HepG2 (cell line): ENCODE data around the gene CYP26A1. TPM values are rescaled to one million over a fixed set of nuclear protein-coding genes. Genes with fewer than 3 reads are reported as not detected.

Experiments
- AKNA ChIP-seq: sonication (generic); formaldehyde crosslinking; IDR thresholded peaks from 2 replicates; pipeline ENCODE4 v1.4.0; 2020; ENCODE audit warnings: missing genetic modification reagents, borderline replicate concordance
- ARID3A ChIP-seq: IDR thresholded peaks from 2 replicates; pipeline ENCODE4 v1.6.1; 2012; ENCODE audit warnings: low read depth, low read length, improper control_type of control experiment
- ARNT ChIP-seq: fragments of 450-650 bp; IDR thresholded peaks from 2 replicates; pipeline ENCODE4 v1.6.1; 2017
- CEBPZ ChIP-seq: IDR thresholded peaks from 2 replicates; pipeline ENCODE4 v1.6.1; 2012; ENCODE audit warnings: low read length, improper control_type of control experiment
- DDIT3 ChIP-seq: sonication (generic); formaldehyde crosslinking; IDR thresholded peaks from 2 replicates; pipeline ENCODE4 v1.4.0; 2020; ENCODE audit warnings: mild to moderate bottlenecking, missing genetic modification reagents
- DRAP1 ChIP-seq: IDR thresholded peaks from 2 replicates; pipeline ENCODE4 v1.6.1; 2016; ENCODE audit warnings: missing genetic modification reagents, missing compliant biosample characterization
- IRF9 ChIP-seq: sonication (generic); formaldehyde crosslinking; IDR thresholded peaks from 2 replicates; pipeline ENCODE4 v1.8.0; 2022; ENCODE audit warnings: missing genetic modification reagents, mild to moderate bottlenecking, borderline replicate concordance
- KLF6 ChIP-seq: IDR thresholded peaks from 2 replicates; pipeline ENCODE4 v1.8.0; 2016; ENCODE audit warnings: missing biosample characterization, missing genetic modification reagents
- RNF219 ChIP-seq: sonication (generic); formaldehyde crosslinking; IDR thresholded peaks from 2 replicates; pipeline ENCODE4 v1.5.0; 2020; ENCODE audit warnings: mild to moderate bottlenecking, missing genetic modification reagents
- SIX4 ChIP-seq: sonication (generic); formaldehyde crosslinking; IDR thresholded peaks from 2 replicates; pipeline ENCODE4 v1.4.0; 2020; ENCODE audit warnings: missing genetic modification reagents
- SNRNP70 ChIP-seq: fragments of 200-400 bp; formaldehyde crosslinking; IDR thresholded peaks from 2 replicates; pipeline ENCODE4 v1.6.1; 2017; ENCODE audit warnings: mild to moderate bottlenecking, low read depth, low read length, moderate library complexity
- ZBTB34 ChIP-seq: sonication (generic); formaldehyde crosslinking; IDR thresholded peaks from 2 replicates; pipeline ENCODE4 v1.8.0; 2022; ENCODE audit warnings: mild to moderate bottlenecking, missing genetic modification reagents
- ZMAT3 ChIP-seq: sonication (generic); formaldehyde crosslinking; conservative IDR thresholded peaks from 2 replicates; pipeline ENCODE4 v1.7.0; 2021; ENCODE audit warnings: missing genetic modification reagents
- polyA plus RNA-seq, 8 experiments: library from polyadenylated mRNA; depleted of rRNA in 3 of 8; stranded (reverse) in 7 of 8; unstranded in 1 of 8; fragments of >200 nt; fragmentation: Illumina TruSeq in 4 of 8; extraction: Trizol in 4 of 8; gene quantifications; 2 replicates each; pipeline versions ENCODE4 v1.2.1 to v1.2.3, GENCODE V29; 2011 to 2016; ENCODE audit warnings: low read depth in 4 of 8, missing spikeins in 1 of 8, mixed read lengths in 1 of 8; ENCODE audit not compliant: insufficient read depth in 1 of 8
- total RNA-seq, 5 experiments: library from RNA; depleted of rRNA; stranded (reverse); fragments of >200 nt; fragmentation: Illumina TruSeq; extraction: Trizol; gene quantifications; 2 replicates each; pipeline ENCODE4 v1.2.3, GENCODE V29; 2016; ENCODE audit warnings: low read depth in 1 of 5

Gene CYP26A1
- total and polyA plus RNA-seq, 2 of the 13 experiments (the other 11 are each of a cell fraction or from before 2014, with no cell fraction given): 0.15 TPM; not detected in 1

GRCh38 chr10:93071674-93072224 is 1.9 kb upstream of the CYP26A1 start (continued):
- TF ChIP-seq RNF219 (CRISPR knock-in tag) (no peak), IRF9 (CRISPR knock-in tag) (no peak), ARID3A (no peak), CEBPZ (no peak), DRAP1 (CRISPR knock-in tag) (0 out of 2 replicates have a peak, but pooled peaks have one; percentile 21), AKNA (CRISPR knock-in tag) (no peak), DDIT3 (CRISPR knock-in tag) (no peak), ARNT (no peak), ZMAT3 (CRISPR knock-in tag) (peak; percentile 69; the same call in 1 of the 2 replicates), ZBTB34 (CRISPR knock-in tag) (no peak), KLF6 (CRISPR knock-in tag) (no peak), SNRNP70 (no peak), SIX4 (CRISPR knock-in tag) (no peak)
